C4-2B (cell line): ENCODE results near the gene POU3F3.

ENCODE experiments used
- H3K27ac ChIP-seq: fragments of 450-650 bp; 2 replicates; pipeline ENCODE4 v1.5.1; 2017
- CTCF ChIP-seq: fragments of 450-650 bp; conservative IDR thresholded peaks from 2 replicates; pipeline ENCODE4 v1.5.1; 2017; ENCODE audit warnings: mild to moderate bottlenecking
- ZFX ChIP-seq: fragments of 450-650 bp; IDR thresholded peaks from 2 replicates; pipeline ENCODE4 v1.6.1; 2017

POU3F3 gene

DNA sequence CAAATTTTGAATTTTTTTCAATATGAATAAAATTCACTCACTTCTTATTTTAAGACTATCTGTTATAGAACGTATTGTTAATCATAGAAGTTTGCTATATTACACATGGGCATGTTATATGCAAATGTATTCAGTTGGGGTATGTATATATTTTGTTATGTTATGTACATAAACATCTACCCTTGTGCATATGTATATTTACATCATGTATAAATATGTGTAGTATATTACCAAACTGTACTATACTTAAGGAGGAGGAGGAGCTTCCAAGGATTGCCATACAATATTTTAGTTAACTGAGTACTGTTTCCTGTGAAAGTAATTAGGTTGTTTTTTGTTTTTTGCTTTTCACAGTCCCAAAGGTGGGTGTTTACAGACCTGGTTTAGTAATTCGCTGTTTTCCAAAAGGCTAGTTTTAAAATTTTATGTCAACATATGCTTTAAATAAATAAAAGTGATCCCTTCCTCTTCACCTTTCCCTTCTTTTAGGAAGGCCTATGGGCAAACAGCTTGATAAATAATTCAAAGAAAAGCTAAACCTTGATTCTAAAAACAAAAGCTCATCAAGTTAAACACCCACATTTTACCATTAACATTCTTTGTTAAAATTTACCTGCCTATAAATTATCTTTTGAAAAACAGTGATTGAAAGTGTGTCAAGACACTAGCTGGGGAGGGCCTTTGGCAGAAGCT lies 12.9 kb upstream of the POU3F3 start:
- no peak for TF ChIP-seq CTCF
- no peak for TF ChIP-seq ZFX

DNA sequence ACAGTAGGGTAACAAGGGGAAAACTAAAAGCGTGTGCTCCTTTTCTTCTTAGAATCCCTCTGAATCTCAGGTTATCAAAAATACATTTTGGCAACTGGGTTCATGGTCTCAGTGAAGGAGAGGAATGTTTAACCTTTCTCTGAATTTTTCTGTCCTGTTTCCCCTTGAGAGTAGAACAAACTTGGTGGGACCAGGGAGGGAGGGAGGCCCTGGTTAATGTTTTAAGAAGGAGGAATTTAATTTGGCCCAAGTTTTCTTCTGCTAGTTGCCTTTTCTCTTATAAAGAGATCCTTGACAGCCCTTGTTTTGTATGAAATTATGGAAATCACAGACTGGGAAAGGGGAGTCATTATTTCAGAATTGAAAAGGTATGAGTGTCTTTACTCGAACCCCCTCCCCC lies 12.2 kb upstream of the POU3F3 start:
- TF ChIP-seq CTCF (no peak), ZFX (no peak)
- H3K27ac ChIP-seq: no peak overlapping the region

More for the DNA sequence above, 12.9 kb upstream of the POU3F3 start:
- no peak overlapping the region for H3K27ac ChIP-seq

- H3K27ac ChIP-seq: no peak overlapping the region
- TF ChIP-seq CTCF: no peak
Observed at GRCh38 chr2:104844807-104845551, 8.9 kb upstream of the POU3F3 start.

DNA sequence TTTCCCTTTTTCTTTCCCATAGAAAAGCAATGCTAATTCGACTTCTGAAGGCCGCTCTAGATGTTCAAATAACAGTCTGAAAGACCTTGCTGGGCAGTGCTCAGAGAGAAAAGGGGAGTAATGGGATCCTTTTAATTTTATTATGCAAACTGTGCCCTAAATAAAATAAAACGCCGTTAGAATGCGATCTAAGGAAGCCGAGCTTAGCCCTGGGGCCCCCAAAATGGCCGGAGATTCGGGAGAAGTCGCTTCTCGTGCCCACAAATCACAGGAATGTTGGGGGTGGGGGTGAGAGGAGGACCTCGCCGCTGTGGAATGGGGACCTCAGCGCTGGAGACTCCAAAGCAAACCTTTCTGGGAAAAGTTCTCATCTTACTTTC lies 8.4 kb upstream of the POU3F3 start:
- TF ChIP-seq ZFX (no peak), CTCF (no peak)
- no peak overlapping the region for H3K27ac ChIP-seq

DNA sequence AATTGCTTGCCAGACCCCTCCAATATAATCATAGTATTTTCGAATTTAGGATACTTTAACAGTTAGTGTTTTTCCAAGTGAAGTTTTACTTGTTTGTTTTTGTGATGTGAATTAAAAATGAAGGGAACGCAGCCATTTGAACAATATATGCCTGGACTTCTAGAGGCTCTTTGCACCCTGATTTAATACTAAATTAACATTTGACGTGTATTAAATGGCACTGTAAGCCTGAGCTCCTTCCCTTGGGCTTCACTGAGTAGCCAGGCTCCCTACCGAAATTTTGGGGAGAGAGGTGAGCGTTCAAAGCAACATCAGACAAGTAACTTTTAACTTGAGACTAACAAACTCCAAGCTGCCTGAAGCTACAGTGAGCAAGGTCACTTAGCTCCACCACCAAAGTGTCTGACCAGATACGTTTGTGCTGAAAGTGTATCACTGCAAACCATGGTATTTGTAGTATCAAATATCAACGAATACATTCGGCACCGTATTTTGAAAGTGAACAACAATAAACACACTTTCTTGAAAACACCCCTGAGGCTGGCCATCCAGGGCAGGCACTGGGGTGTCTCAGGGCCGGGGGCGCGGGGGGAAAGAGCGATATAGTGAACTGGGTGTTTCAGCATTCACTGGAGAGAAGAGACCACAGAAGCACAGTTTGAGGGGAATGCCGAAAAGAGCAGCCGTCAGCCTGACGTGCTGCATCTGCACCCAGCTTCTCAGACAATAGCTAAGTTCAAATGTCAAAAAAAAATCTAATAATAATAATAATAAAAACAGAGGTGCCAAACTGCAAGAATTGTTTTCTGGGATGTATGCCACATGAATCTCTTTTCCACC lies 7.7 kb upstream of the POU3F3 start:
- no peak overlapping the region for H3K27ac ChIP-seq
- TF ChIP-seq CTCF (no peak), ZFX (no peak)

DNA sequence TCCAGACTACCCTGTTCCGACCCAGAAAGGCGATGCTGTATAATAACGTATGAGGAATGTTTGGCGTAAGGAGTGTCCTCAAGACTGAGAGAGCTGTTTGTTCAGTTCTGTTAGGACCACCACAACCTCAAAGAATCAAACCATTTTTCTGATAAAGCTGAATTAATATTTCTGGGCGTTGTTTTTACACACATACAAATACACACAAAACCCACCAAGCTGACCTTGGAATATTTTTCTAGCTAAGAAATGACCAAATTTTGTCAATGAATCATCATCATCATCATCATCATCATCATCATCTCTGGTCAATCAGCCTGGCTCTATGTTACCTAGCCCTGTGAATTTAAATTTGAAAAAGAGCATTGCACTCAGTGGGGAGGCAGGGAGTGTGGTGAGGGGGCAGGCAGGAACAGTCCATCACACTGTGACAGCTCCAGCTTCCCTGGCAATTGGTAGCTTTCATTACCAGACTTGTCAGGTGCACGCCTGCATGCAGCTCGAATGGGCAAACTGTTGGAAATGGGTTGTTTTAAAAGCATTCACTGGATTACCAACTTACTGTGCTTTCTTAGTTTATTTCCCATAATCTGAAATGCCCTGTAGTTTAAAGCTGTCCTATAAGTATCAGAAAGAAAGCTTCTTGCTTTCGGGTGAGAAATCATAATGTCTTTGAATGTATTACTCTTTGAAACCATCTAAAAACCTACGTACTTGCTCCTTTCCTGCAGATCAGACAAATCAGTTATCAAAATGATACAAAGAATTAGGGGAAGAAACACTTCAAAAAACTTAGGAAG lies 6.9 kb upstream of the POU3F3 start:
- no peak overlapping the region for H3K27ac ChIP-seq
- TF ChIP-seq ZFX (no peak), CTCF (no peak)
